ENCODE data around the gene KPNA3. TPM values are rescaled to one million over a fixed set of nuclear protein-coding genes. Genes with fewer than 3 reads are reported as not detected.

The KPNA3 gene
- total and polyA plus RNA-seq, 4 experiments from 2014 or later, result 21.1 to 25.2 (median 22.2) TPM

DNA sequence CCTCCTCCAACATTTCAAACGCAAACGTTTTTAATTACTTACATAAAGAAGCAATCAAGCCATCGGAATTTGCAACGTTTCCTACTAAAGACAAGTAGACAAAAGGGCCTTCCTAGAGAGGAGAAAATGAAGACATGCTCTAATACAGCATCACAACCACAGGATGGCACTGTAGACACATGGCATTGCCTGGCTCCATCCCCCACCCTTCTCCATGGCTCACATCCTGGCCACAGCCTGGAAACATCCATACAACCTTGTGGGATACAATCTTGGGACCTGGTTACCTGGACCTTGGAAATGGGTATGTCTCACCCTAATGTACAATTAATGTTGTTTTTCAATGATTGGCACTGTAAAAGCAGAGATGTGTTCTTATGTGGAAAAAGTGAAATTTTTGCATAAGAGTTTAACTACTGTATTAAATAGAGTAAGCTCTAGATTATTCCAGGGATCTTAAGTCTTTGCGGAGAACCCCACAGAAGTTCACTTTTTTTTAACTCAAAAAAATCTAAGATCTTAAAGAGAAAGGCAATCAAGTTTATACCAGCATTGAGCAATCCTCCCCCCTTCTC lies 122.7 kb downstream of the KPNA3 start:
- ChIA-PET POLR2A (ENCODE audit: partially characterized antibody) (no interaction called here), CTCF (ENCODE audit: partially characterized antibody) (interaction anchor here (1.5 kb wide), 2 partner anchors 121 to 1242 kb away, joined by 3 read pairs; no protein-coding TSS in a partner anchor)
- DNase-seq, result peak in 2 of 5 donors; percentile 21 to 35
- H3K9me3 Mint-ChIP-seq, result peaks cover 0 to 2% (median 0%) of the 10 kb centered on the region in 8 donors
- peaks cover 8% of the 10 kb centered on the region for H3K36me3 ChIP-seq (ENCODE audit: insufficient read depth, low read length)
- no peaks in the 10 kb centered on the region for H3K9me3 ChIP-seq (ENCODE audit: control insufficient read depth in 1 of 2, low read length in 2 of 2)
- peaks cover 0 to 1% (median 0%) of the 10 kb centered on the region in 4 donors for H3K4me1 Mint-ChIP-seq
- H3K4me3 ChIP-seq (ENCODE audit: low read length in 2 of 2), result no peak overlapping the region
- H3K4me1 ChIP-seq (ENCODE audit: insufficient read depth, low read length), result no peaks in the 10 kb centered on the region
- intact Hi-C loops (cut with micrococcal nuclease), result no loop called here
- H3K4me3 Mint-ChIP-seq, result no peak overlapping the region
- H3K27me3 Mint-ChIP-seq, result no peaks in the 10 kb centered on the region
- no peaks in the 10 kb centered on the region for H3K27me3 ChIP-seq (ENCODE audit: insufficient read depth, low read length)
- peak overlapping the region in 1 of 7 donors; percentile 77 for H3K27ac Mint-ChIP-seq
- peaks cover 16 to 26% of the 10 kb centered on the region in 2 donors for H3K36me3 Mint-ChIP-seq
- H3K27ac ChIP-seq (ENCODE audit: low read depth, low read length), result no peak overlapping the region

DNA sequence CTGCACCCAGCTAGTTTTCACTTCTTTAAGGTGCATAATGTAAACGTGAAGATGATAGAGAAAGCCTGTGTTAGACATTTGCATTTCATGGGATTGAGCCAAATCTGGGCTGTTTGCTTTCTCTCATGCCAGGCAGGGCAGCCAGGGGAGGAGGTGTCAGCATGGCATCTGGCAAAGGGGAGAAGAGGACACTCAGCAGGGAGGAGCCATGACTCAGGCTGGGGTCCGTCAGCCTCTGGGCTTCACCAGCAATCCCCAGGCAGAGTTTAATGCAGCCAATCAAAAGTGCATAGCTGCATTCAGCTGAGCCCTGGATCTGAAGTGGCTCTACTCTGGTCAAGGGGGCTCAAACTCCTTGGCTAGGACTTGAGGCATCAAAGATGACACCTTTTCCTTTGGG lies 124.7 kb downstream of the KPNA3 start:
- no peaks in the 10 kb centered on the region for H3K4me1 ChIP-seq (ENCODE audit: insufficient read depth, low read length)
- CTCF ChIA-PET (ENCODE audit: partially characterized antibody), result no interaction called here
- H3K4me3 Mint-ChIP-seq, result no peak overlapping the region

DNA sequence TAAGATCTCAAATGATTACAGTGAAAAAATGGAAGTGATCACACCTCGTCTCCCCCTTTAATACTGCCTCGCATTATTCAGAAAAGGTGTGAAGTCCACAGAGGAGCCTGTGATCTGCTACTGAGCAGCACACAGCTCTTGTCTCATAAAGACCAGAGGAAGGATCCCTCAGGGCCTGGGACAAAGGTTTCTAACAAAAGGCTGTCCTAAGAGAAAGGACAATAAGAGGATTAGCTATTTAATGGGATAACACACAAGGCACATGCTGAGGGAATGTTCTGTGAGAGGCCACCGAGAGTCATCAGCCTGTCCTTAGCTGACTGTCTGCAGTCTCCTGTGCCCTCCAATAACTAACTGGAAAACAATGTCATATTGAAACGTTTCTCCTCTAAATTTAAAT lies 127.9 kb downstream of the KPNA3 start:
- no peak for DNase-seq
- Histone ChIP-seq H3K27me3 (ENCODE audit: insufficient read depth, low read length) (no peaks in the 10 kb centered on the region), H3K9me3 (ENCODE audit: control insufficient read depth in 1 of 2, low read length in 2 of 2) (no peaks in the 10 kb centered on the region), H3K4me3 (ENCODE audit: low read length in 2 of 2) (no peak overlapping the region), H3K36me3 (ENCODE audit: insufficient read depth, low read length) (peaks cover 8% of the 10 kb centered on the region), H3K4me1 (ENCODE audit: insufficient read depth, low read length) (no peaks in the 10 kb centered on the region), H3K27ac (ENCODE audit: low read depth, low read length) (no peak overlapping the region)
- no peak overlapping the region for H3K27ac Mint-ChIP-seq
- peaks cover 0 to 1% (median 0%) of the 10 kb centered on the region in 4 donors for H3K4me1 Mint-ChIP-seq
- ChIA-PET CTCF (ENCODE audit: partially characterized antibody) (interaction anchor here (0.7 kb wide), 1 partner anchor 1538 kb away, joined by 3 read pairs; no protein-coding TSS in a partner anchor), POLR2A (ENCODE audit: partially characterized antibody) (interaction anchor here (1.2 kb wide), 1 partner anchor 27 kb away, joined by 3 read pairs; the partner anchor contains the start of gene EBPL)
- H3K9me3 Mint-ChIP-seq, result no peaks in the 10 kb centered on the region
- H3K27me3 Mint-ChIP-seq, result no peaks in the 10 kb centered on the region
- intact Hi-C loops (cut with micrococcal nuclease), result no loop called here
- no peak overlapping the region for H3K4me3 Mint-ChIP-seq
- H3K36me3 Mint-ChIP-seq, result peaks cover 28 to 43% of the 10 kb centered on the region in 2 donors

More for the DNA sequence above, 124.7 kb downstream of the KPNA3 start:
- intact Hi-C loops (cut with micrococcal nuclease), result no loop called here
- H3K36me3 Mint-ChIP-seq, result peaks cover 21 to 29% of the 10 kb centered on the region in 2 donors
- peaks cover 0 to 1% (median 0%) of the 10 kb centered on the region in 4 donors for H3K4me1 Mint-ChIP-seq
- Histone ChIP-seq H3K27me3 (ENCODE audit: insufficient read depth, low read length) (no peaks in the 10 kb centered on the region), H3K9me3 (ENCODE audit: control insufficient read depth in 1 of 2, low read length in 2 of 2) (no peaks in the 10 kb centered on the region), H3K36me3 (ENCODE audit: insufficient read depth, low read length) (peaks cover 8% of the 10 kb centered on the region), H3K4me3 (ENCODE audit: low read length in 2 of 2) (no peak overlapping the region), H3K27ac (ENCODE audit: low read depth, low read length) (no peak overlapping the region)
- H3K27me3 Mint-ChIP-seq, result no peaks in the 10 kb centered on the region
- peak overlapping the region in 1 of 7 donors; percentile 22 for H3K27ac Mint-ChIP-seq
- H3K9me3 Mint-ChIP-seq, result no peaks in the 10 kb centered on the region
- POLR2A ChIA-PET (ENCODE audit: partially characterized antibody), result no interaction called here
- no peak for DNase-seq

DNA sequence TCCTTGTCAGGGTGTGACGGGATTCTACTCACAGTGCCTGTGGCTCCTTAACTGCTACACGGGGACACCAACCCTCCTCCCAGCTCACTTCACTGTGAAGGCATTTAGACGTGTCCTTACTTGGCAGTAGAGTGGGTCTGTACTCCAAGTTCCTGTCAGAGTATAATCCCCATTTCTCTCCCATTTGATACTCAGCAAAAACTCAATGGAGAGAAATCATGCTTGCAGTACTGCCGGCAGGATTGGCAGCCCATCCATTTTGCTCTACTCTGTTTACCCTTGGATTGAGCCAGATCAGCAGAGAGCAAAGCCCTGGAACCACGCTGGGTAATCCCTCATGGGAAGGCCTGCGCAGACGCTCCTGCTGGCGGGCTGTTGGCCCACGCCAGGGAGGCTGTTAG lies 135.2 kb downstream of the KPNA3 start:
- CTCF ChIA-PET (ENCODE audit: partially characterized antibody), result no interaction called here

DNA sequence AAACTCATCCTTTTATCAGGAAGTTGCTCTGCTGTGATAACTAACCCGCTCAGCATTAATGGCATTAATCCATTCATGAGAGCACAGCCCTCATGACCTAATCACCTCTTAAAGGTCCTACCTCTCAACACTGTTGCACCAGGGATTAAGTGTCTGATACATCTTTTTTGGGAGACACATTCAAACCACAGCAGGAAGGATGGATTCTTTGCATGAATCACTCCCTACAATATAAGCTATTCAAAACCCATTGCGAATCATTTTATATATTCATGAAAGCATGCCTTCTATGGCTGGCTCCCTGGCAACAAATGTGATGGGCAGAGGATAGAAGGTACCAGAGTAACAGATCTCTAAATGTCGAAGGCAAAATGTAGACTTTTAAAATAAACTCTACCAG lies 136.6 kb downstream of the KPNA3 start:
- Histone ChIP-seq H3K4me3 (ENCODE audit: low read length in 2 of 2) (no peak overlapping the region), H3K9me3 (ENCODE audit: control insufficient read depth in 1 of 2, low read length in 2 of 2) (no peaks in the 10 kb centered on the region), H3K36me3 (ENCODE audit: insufficient read depth, low read length) (no peaks in the 10 kb centered on the region), H3K27me3 (ENCODE audit: insufficient read depth, low read length) (no peaks in the 10 kb centered on the region), H3K4me1 (ENCODE audit: insufficient read depth, low read length) (no peaks in the 10 kb centered on the region), H3K27ac (ENCODE audit: low read depth, low read length) (no peak overlapping the region)
- POLR2A ChIA-PET (ENCODE audit: partially characterized antibody), result no interaction called here
- Mint-ChIP-seq H3K9me3 (no peaks in the 10 kb centered on the region), H3K36me3 (peaks cover 2 to 14% of the 10 kb centered on the region in 2 donors), H3K4me3 (no peak overlapping the region), H3K27ac (peak overlapping the region in 1 of 7 donors; percentile 33), H3K27me3 (no peaks in the 10 kb centered on the region), H3K4me1 (no peaks in the 10 kb centered on the region)
- intact Hi-C loops (cut with micrococcal nuclease), result no loop called here
- CTCF ChIA-PET (ENCODE audit: partially characterized antibody), result no interaction called here
- no peak for DNase-seq

More for the DNA sequence above, 135.2 kb downstream of the KPNA3 start:
- H3K27ac Mint-ChIP-seq, result no peak overlapping the region
- H3K4me3 ChIP-seq (ENCODE audit: low read length in 2 of 2), result no peak overlapping the region
- H3K9me3 Mint-ChIP-seq, result no peaks in the 10 kb centered on the region
- no peak overlapping the region for H3K4me3 Mint-ChIP-seq
- H3K9me3 ChIP-seq (ENCODE audit: control insufficient read depth in 1 of 2, low read length in 2 of 2), result no peaks in the 10 kb centered on the region
- no peak overlapping the region for H3K27ac ChIP-seq (ENCODE audit: low read depth, low read length)
- peaks cover 8 to 23% of the 10 kb centered on the region in 2 donors for H3K36me3 Mint-ChIP-seq
- POLR2A ChIA-PET (ENCODE audit: partially characterized antibody), result no interaction called here
- H3K27me3 ChIP-seq (ENCODE audit: insufficient read depth, low read length), result no peaks in the 10 kb centered on the region
- H3K36me3 ChIP-seq (ENCODE audit: insufficient read depth, low read length), result no peaks in the 10 kb centered on the region
- DNase-seq, result no peak
- intact Hi-C loops (cut with micrococcal nuclease), result no loop called here
- H3K27me3 Mint-ChIP-seq, result no peaks in the 10 kb centered on the region
- H3K4me1 ChIP-seq (ENCODE audit: insufficient read depth, low read length), result no peaks in the 10 kb centered on the region
- no peaks in the 10 kb centered on the region for H3K4me1 Mint-ChIP-seq

DNA sequence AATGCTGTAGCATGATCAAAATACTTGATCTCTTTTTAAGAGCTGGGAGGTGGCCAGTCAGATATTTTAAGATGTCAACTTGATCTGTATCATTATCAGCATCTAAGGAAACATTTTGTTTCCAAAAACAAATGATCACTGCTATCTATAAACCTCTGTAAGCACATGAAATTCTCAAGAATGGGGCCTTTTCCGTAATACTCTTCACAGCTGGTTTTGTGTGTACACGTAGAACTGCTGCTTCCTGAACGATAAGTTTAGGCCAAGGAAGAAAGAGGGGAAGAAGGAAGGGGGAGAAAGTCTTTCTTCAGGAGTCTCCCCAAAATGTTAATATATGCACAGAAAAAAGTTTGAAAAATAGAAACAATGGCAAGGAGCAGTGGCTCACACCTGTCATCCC lies 138.5 kb downstream of the KPNA3 start:
- DNase-seq, result no peak
- H3K27ac ChIP-seq (ENCODE audit: low read depth, low read length), result no peak overlapping the region
- H3K4me3 ChIP-seq (ENCODE audit: low read length in 2 of 2), result no peak overlapping the region
- peaks cover 2 to 7% of the 10 kb centered on the region in 2 donors for H3K36me3 Mint-ChIP-seq
- no peaks in the 10 kb centered on the region for H3K4me1 ChIP-seq (ENCODE audit: insufficient read depth, low read length)
- H3K9me3 ChIP-seq (ENCODE audit: control insufficient read depth in 1 of 2, low read length in 2 of 2), result no peaks in the 10 kb centered on the region
- intact Hi-C loops (cut with micrococcal nuclease), result no loop called here
- peak overlapping the region in 1 of 7 donors; percentile 48 for H3K27ac Mint-ChIP-seq
- no peaks in the 10 kb centered on the region for H3K4me1 Mint-ChIP-seq
- no peaks in the 10 kb centered on the region for H3K27me3 Mint-ChIP-seq
- ChIA-PET POLR2A (ENCODE audit: partially characterized antibody) (no interaction called here), CTCF (ENCODE audit: partially characterized antibody) (interaction anchor here (1.0 kb wide), 1 partner anchor 13 kb away, joined by 3 read pairs; no protein-coding TSS in a partner anchor)
- no peaks in the 10 kb centered on the region for H3K27me3 ChIP-seq (ENCODE audit: insufficient read depth, low read length)
- no peak overlapping the region for H3K4me3 Mint-ChIP-seq
- H3K9me3 Mint-ChIP-seq, result no peaks in the 10 kb centered on the region
- H3K36me3 ChIP-seq (ENCODE audit: insufficient read depth, low read length), result no peaks in the 10 kb centered on the region

DNA sequence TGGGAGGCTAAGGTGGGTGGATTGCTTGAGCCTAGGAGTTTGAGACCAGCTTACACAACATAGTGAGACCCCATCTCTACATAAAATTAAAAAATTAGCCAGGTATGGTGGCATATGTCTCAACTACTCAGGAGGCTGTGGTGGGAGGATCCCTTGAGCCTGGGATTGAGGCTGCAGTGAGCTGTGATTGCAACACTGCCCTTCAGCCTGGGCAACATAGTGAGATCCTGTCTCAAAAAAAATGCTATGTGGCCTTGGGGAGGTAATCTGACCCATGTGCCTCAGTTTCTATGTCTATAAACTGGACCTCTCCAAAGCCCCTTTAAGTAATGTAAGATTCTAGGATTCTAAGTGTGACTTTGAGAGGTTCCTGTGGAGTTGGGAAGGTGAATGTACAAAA lies 139.0 kb downstream of the KPNA3 start:
- H3K4me1 Mint-ChIP-seq, result no peaks in the 10 kb centered on the region
- POLR2A ChIA-PET (ENCODE audit: partially characterized antibody), result no interaction called here
- H3K9me3 Mint-ChIP-seq, result no peaks in the 10 kb centered on the region
- no peak overlapping the region for H3K4me3 ChIP-seq (ENCODE audit: low read length in 2 of 2)
- no peaks in the 10 kb centered on the region for H3K4me1 ChIP-seq (ENCODE audit: insufficient read depth, low read length)
- H3K36me3 Mint-ChIP-seq, result peaks cover 2 to 7% of the 10 kb centered on the region in 2 donors
- H3K27me3 Mint-ChIP-seq, result no peaks in the 10 kb centered on the region
- H3K36me3 ChIP-seq (ENCODE audit: insufficient read depth, low read length), result no peaks in the 10 kb centered on the region
- no peaks in the 10 kb centered on the region for H3K27me3 ChIP-seq (ENCODE audit: insufficient read depth, low read length)
- CTCF ChIA-PET (ENCODE audit: partially characterized antibody), result interaction anchor here (1.0 kb wide), 1 partner anchor 13 kb away, joined by 3 read pairs; no protein-coding TSS in a partner anchor
- intact Hi-C loops (cut with micrococcal nuclease), result no loop called here
- H3K4me3 Mint-ChIP-seq, result no peak overlapping the region
- no peak for DNase-seq
- no peak overlapping the region for H3K27ac ChIP-seq (ENCODE audit: low read depth, low read length)
- H3K27ac Mint-ChIP-seq, result no peak overlapping the region
- no peaks in the 10 kb centered on the region for H3K9me3 ChIP-seq (ENCODE audit: control insufficient read depth in 1 of 2, low read length in 2 of 2)

Measured in CD4-positive, alpha-beta memory T cell (primary cell).